HEK293 (cell line): ENCODE results near the gene CCDC142.

ENCODE experiments used
- CTCF ChIA-PET: fragments of 350-600 bp; formaldehyde crosslinking; extraction: SDS; loops from one replicate; lab custom pipeline; 2021; ENCODE audit warnings: antibody characterized with exemption; lab: Yijun Ruan, JAX
- POLR2A ChIA-PET: fragments of 300-600 bp; formaldehyde crosslinking; extraction: SDS; loops from one replicate; lab custom pipeline; 2020; ENCODE audit warnings: antibody characterized with exemption, inconsistent platforms; lab: Yijun Ruan, JAX
- H3K27ac ChIP-seq: fragments of 200-500 bp; sonication (Bioruptor generic); 2 replicates; pipeline ENCODE4 v1.5.1; 2014; ENCODE audit warnings: low read depth, low read length, control low read depth, inconsistent platforms; ENCODE audit errors: extremely low read depth
- H3K36me3 ChIP-seq, 2 experiments: fragments of 200-500 bp in 1 of 2; sonication (Bioruptor generic) in 1 of 2; 1 replicate in 1 of 2; 2 replicates in 1 of 2; pipeline ENCODE4 v1.5.1; 2014 to 2017; ENCODE audit warnings: inconsistent platforms in 2 of 2, low read length in 2 of 2; ENCODE audit not compliant: control insufficient read depth in 2 of 2, insufficient read depth in 1 of 2
- H3K4me1 ChIP-seq: fragments of 200-500 bp; sonication (Bioruptor generic); 2 replicates; pipeline ENCODE4 v1.5.1; 2014; ENCODE audit warnings: mild to moderate bottlenecking, low read length, inconsistent platforms; ENCODE audit not compliant: control insufficient read depth, insufficient read depth
- H3K4me3 ChIP-seq: 2 replicates; pipeline ENCODE4 v1.5.1; 2011; ENCODE audit warnings: low read depth, mild to moderate bottlenecking, control low read depth, low read length, moderate library complexity
- H3K9me3 ChIP-seq: fragments of 200-500 bp; sonication (Bioruptor generic); 2 replicates; pipeline ENCODE4 v1.5.1; 2014; ENCODE audit warnings: low read depth, low read length, inconsistent platforms; ENCODE audit not compliant: control insufficient read depth, insufficient read depth
- GLIS2 ChIP-seq: fragments of 450-650 bp; formaldehyde crosslinking; IDR thresholded peaks from 2 replicates; pipeline ENCODE4 v1.5.1; 2016; ENCODE audit warnings: missing biosample characterization, missing genetic modification characterization
- SCRT2 ChIP-seq: fragments of 450-650 bp; formaldehyde crosslinking; IDR thresholded peaks from 2 replicates; pipeline ENCODE4 v1.5.1; 2016; ENCODE audit warnings: missing biosample characterization, missing genetic modification characterization
- ZNF169 ChIP-seq: fragments of 450-650 bp; formaldehyde crosslinking; IDR thresholded peaks from 2 replicates; pipeline ENCODE4 v1.5.1; 2016; ENCODE audit warnings: missing biosample characterization, missing genetic modification characterization
- ZNF184 ChIP-seq: fragments of 450-650 bp; IDR thresholded peaks from 2 replicates; pipeline ENCODE4 v1.5.1; 2018; ENCODE audit warnings: missing biosample characterization, mild to moderate bottlenecking, missing genetic modification characterization
- ZNF354C ChIP-seq: fragments of 450-650 bp; formaldehyde crosslinking; IDR thresholded peaks from 2 replicates; pipeline ENCODE4 v1.5.1; 2016; ENCODE audit warnings: missing biosample characterization, missing genetic modification characterization, low read depth, borderline replicate concordance
- ZNF530 ChIP-seq: fragments of 450-650 bp; formaldehyde crosslinking; IDR thresholded peaks from 2 replicates; pipeline ENCODE4 v1.5.1; 2016; ENCODE audit warnings: low read depth, missing biosample characterization, missing genetic modification characterization
- ZXDB ChIP-seq: fragments of 450-650 bp; formaldehyde crosslinking; IDR thresholded peaks from 2 replicates; pipeline ENCODE4 v1.5.1; 2016; ENCODE audit warnings: missing biosample characterization, missing genetic modification characterization
- TF ChIP-seq, protein P1 (sequence below): fragments of 450-650 bp; formaldehyde crosslinking; IDR thresholded peaks from 2 replicates; pipeline ENCODE4 v1.5.1; 2016; ENCODE audit warnings: missing biosample characterization, missing genetic modification characterization
- TF ChIP-seq, protein P2 (sequence below): fragments of 450-650 bp; formaldehyde crosslinking; IDR thresholded peaks from 2 replicates; pipeline ENCODE4 v1.5.1; 2017; ENCODE audit warnings: missing biosample characterization, missing genetic modification characterization
- TF ChIP-seq, protein P3 (sequence below): fragments of 450-650 bp; IDR thresholded peaks from 2 replicates; pipeline ENCODE4 v1.5.1; 2018; ENCODE audit warnings: missing biosample characterization, mild to moderate bottlenecking, missing genetic modification characterization
- TF ChIP-seq, protein P4 (sequence below): fragments of 450-650 bp; formaldehyde crosslinking; IDR thresholded peaks from 2 replicates; pipeline ENCODE4 v1.5.1; 2016; ENCODE audit warnings: missing biosample characterization, missing genetic modification characterization

The CCDC142 gene

DNA sequence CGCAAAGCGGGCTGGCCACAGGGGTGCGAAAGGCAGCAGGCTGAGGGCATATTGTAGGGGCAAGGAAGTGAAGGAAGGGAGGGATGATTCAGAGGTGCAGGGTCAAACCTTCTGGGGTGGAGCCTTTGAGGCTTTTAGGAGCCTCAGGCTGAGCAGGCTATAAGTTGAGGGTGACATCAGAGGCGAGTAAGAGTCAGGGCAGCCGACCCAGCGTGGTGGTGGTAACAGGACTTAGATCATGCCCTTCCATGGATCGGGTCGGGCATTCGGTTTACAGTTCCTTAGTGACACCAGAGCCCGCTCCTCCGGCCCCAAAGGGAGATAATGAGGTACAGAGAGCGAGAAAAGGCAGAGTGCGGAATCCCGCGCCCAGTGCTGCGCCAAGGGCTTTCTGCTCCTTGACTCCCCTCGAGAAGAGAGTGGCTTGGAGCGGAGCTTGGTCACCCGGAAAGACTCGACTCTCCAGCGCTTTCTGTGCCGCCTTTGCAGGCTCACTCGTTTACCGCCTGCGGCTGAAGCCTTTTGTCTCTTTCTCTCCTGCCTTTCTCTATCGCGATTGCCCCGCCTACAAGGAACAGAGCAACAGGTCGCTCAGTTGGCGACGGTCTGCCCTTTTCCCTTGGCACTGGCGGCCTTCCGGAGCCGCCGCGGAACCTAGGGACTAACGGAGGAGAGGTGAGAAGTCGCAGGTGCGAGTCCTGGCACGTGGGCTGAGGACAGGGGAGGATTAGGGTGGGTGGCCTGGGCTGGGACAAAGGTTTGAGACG, 15.9 kb upstream of the CCDC142 start:
- POLR2A ChIA-PET = no interaction called here
- Histone ChIP-seq H3K4me3 (no peak overlapping the region), H3K9me3 (no peaks in the 10 kb centered on the region), H3K36me3 (peaks cover 0 to 8% of the 10 kb centered on the region in 2 experiments; a peak in 1 of 3 replicates)
- TF ChIP-seq, protein P1, sequence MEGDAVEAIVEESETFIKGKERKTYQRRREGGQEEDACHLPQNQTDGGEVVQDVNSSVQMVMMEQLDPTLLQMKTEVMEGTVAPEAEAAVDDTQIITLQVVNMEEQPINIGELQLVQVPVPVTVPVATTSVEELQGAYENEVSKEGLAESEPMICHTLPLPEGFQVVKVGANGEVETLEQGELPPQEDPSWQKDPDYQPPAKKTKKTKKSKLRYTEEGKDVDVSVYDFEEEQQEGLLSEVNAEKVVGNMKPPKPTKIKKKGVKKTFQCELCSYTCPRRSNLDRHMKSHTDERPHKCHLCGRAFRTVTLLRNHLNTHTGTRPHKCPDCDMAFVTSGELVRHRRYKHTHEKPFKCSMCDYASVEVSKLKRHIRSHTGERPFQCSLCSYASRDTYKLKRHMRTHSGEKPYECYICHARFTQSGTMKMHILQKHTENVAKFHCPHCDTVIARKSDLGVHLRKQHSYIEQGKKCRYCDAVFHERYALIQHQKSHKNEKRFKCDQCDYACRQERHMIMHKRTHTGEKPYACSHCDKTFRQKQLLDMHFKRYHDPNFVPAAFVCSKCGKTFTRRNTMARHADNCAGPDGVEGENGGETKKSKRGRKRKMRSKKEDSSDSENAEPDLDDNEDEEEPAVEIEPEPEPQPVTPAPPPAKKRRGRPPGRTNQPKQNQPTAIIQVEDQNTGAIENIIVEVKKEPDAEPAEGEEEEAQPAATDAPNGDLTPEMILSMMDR (tag by site-specific recombination) = no peak
- TF ChIP-seq, protein P2, sequence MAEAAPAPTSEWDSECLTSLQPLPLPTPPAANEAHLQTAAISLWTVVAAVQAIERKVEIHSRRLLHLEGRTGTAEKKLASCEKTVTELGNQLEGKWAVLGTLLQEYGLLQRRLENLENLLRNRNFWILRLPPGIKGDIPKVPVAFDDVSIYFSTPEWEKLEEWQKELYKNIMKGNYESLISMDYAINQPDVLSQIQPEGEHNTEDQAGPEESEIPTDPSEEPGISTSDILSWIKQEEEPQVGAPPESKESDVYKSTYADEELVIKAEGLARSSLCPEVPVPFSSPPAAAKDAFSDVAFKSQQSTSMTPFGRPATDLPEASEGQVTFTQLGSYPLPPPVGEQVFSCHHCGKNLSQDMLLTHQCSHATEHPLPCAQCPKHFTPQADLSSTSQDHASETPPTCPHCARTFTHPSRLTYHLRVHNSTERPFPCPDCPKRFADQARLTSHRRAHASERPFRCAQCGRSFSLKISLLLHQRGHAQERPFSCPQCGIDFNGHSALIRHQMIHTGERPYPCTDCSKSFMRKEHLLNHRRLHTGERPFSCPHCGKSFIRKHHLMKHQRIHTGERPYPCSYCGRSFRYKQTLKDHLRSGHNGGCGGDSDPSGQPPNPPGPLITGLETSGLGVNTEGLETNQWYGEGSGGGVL (tag by site-specific recombination) = no peak
- peak; percentile 87 for TF ChIP-seq SCRT2
- no peak for TF ChIP-seq GLIS2 (tag by site-specific recombination)
- TF ChIP-seq, all 188 proteins: peak for 1
- no peak overlapping the region for H3K27ac ChIP-seq
- H3K4me1 ChIP-seq = no peaks in the 10 kb centered on the region
- CTCF ChIA-PET = no interaction called here

DNA sequence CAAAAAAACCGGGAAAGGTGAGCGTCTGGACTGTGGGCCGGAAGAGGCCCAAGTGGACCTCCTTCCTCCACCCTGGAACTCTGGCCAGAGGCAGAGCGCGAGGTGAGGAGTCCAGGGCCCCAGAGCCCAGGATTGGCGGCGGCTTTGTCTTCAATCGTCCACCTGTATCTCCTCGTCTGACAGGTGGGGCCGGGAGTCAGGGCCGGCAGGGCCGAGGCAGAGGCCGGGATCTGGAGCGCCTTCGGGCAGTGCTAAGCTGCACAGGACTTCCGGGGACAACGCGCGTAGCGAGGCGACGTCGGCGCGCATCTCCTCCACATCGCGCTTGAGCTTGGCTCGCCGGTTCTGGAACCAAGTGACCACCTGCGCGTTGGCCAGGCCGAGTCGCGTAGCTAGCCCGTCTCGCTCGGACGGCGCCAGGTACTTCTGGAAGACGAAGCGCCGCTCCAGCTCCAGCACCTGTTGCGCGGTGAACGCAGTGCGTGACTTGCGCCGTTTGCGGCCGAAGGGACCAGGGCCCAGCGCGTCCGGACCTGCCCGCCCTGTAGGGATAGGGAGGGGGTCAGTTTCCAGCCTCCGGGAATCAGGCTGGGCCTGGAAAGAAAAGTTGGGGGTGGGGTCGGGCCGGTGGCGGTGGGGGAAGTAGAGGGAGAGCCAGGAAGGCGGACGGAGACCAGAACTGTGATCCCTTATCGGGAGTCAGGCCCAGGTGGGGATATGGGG, 15.1 kb upstream of the CCDC142 start:
- POLR2A ChIA-PET = no interaction called here
- TF ChIP-seq ZNF530 (tag by site-specific recombination) = no peak
- TF ChIP-seq, protein P3, sequence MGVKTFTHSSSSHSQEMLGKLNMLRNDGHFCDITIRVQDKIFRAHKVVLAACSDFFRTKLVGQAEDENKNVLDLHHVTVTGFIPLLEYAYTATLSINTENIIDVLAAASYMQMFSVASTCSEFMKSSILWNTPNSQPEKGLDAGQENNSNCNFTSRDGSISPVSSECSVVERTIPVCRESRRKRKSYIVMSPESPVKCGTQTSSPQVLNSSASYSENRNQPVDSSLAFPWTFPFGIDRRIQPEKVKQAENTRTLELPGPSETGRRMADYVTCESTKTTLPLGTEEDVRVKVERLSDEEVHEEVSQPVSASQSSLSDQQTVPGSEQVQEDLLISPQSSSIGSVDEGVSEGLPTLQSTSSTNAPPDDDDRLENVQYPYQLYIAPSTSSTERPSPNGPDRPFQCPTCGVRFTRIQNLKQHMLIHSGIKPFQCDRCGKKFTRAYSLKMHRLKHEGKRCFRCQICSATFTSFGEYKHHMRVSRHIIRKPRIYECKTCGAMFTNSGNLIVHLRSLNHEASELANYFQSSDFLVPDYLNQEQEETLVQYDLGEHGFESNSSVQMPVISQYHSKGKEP (tag by site-specific recombination) = no peak
- TF ChIP-seq SCRT2 = peak; percentile 84
- no peak for TF ChIP-seq ZXDB
- TF ChIP-seq ZNF169 (tag by site-specific recombination) = no peak
- TF ChIP-seq, protein P4, sequence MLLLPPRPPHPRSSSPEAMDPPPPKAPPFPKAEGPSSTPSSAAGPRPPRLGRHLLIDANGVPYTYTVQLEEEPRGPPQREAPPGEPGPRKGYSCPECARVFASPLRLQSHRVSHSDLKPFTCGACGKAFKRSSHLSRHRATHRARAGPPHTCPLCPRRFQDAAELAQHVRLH (tag by site-specific recombination) = no peak
- TF ChIP-seq, all 188 proteins: peak for 1
- CTCF ChIA-PET = interaction anchor here (1.1 kb wide), 1 partner anchor 34 kb away, joined by 3 read pairs; no protein-coding TSS in a partner anchor
- Histone ChIP-seq H3K27ac (no peak overlapping the region), H3K4me3 (no peak overlapping the region), H3K9me3 (no peaks in the 10 kb centered on the region), H3K36me3 (peaks cover 0 to 16% of the 10 kb centered on the region in 2 experiments; a peak in 1 of 3 replicates), H3K4me1 (no peaks in the 10 kb centered on the region)

DNA sequence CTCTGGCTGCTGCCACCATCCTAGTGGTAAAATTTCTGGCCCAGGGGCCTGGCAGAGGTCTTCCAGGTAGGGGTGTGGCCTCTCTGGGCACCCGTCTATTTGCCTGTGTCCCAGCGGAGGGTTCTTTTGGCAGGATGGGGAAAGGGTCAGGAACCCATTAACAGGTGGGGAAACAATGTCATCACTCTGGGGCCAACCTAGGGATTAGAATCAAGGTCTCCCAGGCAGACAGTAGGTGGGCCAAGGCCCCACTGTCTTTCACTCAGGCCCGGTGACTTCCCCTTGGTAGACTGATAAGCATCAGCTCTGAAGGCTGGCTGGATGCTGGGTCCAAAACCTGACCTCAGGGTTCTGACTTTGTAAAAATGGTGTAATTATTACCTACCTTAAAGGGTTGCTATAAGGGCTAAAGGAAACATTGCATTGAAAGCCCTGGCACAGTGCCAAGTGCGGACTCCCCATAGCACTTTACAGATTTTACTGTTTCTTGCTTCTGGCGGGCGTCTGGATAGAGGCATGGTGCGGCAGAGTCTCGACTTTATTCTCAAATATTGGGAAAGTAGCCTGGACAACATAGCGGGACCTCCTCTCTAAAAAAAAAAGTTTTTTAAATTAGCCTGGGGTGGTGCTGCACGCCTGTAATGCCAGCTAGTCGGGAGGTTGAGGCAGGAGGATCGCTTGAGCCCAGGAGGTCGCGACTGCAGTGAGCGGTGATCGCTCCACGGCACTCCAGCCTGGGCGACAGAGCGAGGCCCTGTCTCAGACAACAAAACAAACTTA, 14.4 kb upstream of the CCDC142 start:
- peaks cover 0 to 23% of the 10 kb centered on the region in 2 experiments; a peak in 1 of 3 replicates for H3K36me3 ChIP-seq
- TF ChIP-seq ZNF184 (tag by site-specific recombination) (0 out of 2 replicates have a peak, but pooled peaks have one; percentile 19), GLIS2 (tag by site-specific recombination) (no peak), ZNF354C (tag by site-specific recombination) (no peak)
- H3K9me3 ChIP-seq = no peaks in the 10 kb centered on the region
- ChIA-PET CTCF (interaction anchor here (1.1 kb wide), 1 partner anchor 35 kb away, joined by 3 read pairs; no protein-coding TSS in a partner anchor), POLR2A (no interaction called here)
- no peak overlapping the region for H3K4me3 ChIP-seq
- H3K4me1 ChIP-seq = no peaks in the 10 kb centered on the region
- H3K27ac ChIP-seq = no peak overlapping the region
